Adrenal gland (tissue), 12 donors: ENCODE results near the gene MGAT5. TPM values are rescaled to one million over a fixed set of nuclear protein-coding genes. Genes with fewer than 3 reads are reported as not detected.

Experiments used
- DNase-seq, 7 donors: peaks; one replicate each; pipeline ENCODE4 v3.0.0-alpha.2; 2019 to 2020
- H3K27ac ChIP-seq, 5 donors: fragments of 200-600 bp; sonication (generic) in 4 of 5; 1 replicate in 3 of 5; 2 replicates in 2 of 5; pipeline versions ENCODE4 v1.5.1 to v1.8.0; 2016 to 2020; ENCODE audit warnings: mild to moderate bottlenecking in 1 of 5
- H3K27me3 ChIP-seq: fragments of 200-600 bp; 2 replicates; pipeline ENCODE4 v1.8.0; 2021
- H3K36me3 ChIP-seq, 2 donors: fragments of 200-600 bp; replicated peaks in 1 of 2; 1 replicate in 1 of 2; 2 replicates in 1 of 2; pipeline versions ENCODE4 v1.5.1 to v1.8.0; 2018 to 2022
- H3K4me1 ChIP-seq, 2 donors: fragments of 200-600 bp; replicated peaks in 1 of 2; 1 replicate in 1 of 2; 2 replicates in 1 of 2; pipeline versions ENCODE4 v1.5.1 to v1.8.0; 2018 to 2021
- H3K4me3 ChIP-seq, 4 donors: fragments of 200-600 bp; sonication (generic) in 3 of 4; one replicate each; pipeline ENCODE4 v1.5.1; 2016 to 2018
- H3K9me3 ChIP-seq, 3 donors: fragments of 200-600 bp; sonication (generic) in 1 of 3; replicated peaks in 1 of 3; 1 replicate in 2 of 3; 2 replicates in 1 of 3; pipeline versions ENCODE4 v1.5.1 to v1.8.0; 2016 to 2021
- POLR2A ChIP-seq, 2 donors: fragments of 450-650 bp; IDR thresholded peaks; one replicate each; pipeline ENCODE4 v1.6.1; 2017; ENCODE audit warnings: antibody characterized with exemption in 2 of 2, mild to moderate bottlenecking in 2 of 2, moderate library complexity in 1 of 2
- WGBS, 4 donors: extraction: QIAGEN DNeasy Blood & Tissue Kit in 2 of 4; methylation state at CpG; one replicate each; pipeline versions ENCODE4 v1.1.5 to v1.1.7; 2013 to 2017; 5-methylcytosine and 5-hydroxymethylcytosine counted together
- intact Hi-C, 2 donors: fragments of 100-400 bp; cut with DNase I; formaldehyde crosslinking; loops; one replicate each; pipeline versions ENCODE4 v1.14.1 to v1.15.0; 2022 to 2023
- polyA plus RNA-seq, 3 donors: library from polyadenylated mRNA; stranded (reverse); fragments of 200-250 nt in 2 of 3; fragments of 350-450 nt in 1 of 3; fragmentation: Illumina TruSeq in 1 of 3; extraction: RNeasy Lipid Tissue Mini Kit (QIAGEN cat#74804) in 1 of 3; gene quantifications; one replicate each; pipeline ENCODE4 v1.2.3, GENCODE V29; 2013 to 2014
- total RNA-seq, 9 donors: library from RNA; depleted of rRNA in 4 of 9; stranded (reverse); fragments of >200 nt in 4 of 9; fragments of 120-200 nt in 1 of 9; fragmentation: NEBNext Ultra II Directional in 1 of 9; extraction: Animal tissue kit (Norgen Biotek cat#: 25700) in 1 of 9; gene quantifications; one replicate each; pipeline versions ENCODE4 v1.1.0 to v1.2.4, GENCODE V29; 2013 to 2023
- TF ChIP-seq, protein P1 (sequence below), 6 experiments: fragments of 450-650 bp in 4 of 6; fragments of 200-600 bp in 2 of 6; sonication (generic) in 1 of 6; IDR thresholded peaks; 1 replicate in 5 of 6; 2 replicates in 1 of 6; pipeline versions ENCODE4 v1.5.1 to v1.8.0; 2016 to 2021; ENCODE audit warnings: antibody characterized with exemption in 6 of 6, mild to moderate bottlenecking in 2 of 6, moderate library complexity in 1 of 6
- donor health status: healthy with polysubstance abuse.
- donor health status: Bipolar disorder and iron deficiency.
- donor health status: DM: yes; HTN: yes; CAD: no.
- donor health status: DM: no; HTN: no; CAD: no.
- donor health status: DM: no; HTN: no; CAD: no.
- donor health status: DM: yes; HTN: yes; CAD: no.

Gene MGAT5
- total and polyA plus RNA-seq, 12 donors, result 2.9 to 74.6 (median 41.1) TPM

DNA sequence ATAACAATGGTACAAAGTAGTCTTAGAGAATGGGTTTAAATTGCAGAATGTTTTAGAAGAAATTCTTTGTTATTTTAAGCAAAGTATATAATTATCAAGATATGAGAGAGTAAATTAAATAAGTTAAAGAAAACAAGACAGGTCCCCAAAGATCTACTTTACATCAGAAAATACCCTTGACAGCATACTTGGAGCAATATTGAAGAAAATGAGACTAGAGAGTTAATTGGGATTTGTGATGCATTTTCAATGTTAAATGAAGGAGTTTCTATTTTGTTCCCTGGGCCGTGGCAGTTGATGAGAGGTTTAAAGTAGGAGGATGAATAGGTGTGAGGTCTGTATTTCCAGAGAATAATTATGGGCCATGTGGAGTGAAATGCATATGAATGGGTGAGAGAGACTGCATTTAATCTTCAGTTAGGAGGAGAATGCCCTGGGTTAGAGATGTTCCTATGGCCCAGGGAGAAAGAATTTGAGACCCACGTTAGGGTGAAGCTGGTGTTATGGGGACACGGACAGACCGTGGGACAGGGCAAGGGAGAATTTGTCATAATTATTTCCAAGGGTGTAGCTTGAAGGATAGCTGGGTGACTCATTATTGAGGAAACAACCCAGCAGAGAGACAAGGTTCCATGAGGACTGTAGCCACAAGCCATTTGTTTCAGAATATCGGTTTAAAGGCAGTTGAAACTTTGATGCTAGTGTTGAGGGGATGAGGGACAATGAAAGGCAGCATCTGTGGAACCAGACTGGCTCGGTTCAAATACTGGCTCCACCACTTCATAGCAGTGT is 22.7 kb downstream of the MGAT5 start:
- Histone ChIP-seq H3K4me1 (peaks cover 0 to 4% of the 10 kb centered on the region in 2 donors), H3K27ac (no peak overlapping the region), H3K4me3 (no peak overlapping the region), H3K36me3 (no peaks in the 10 kb centered on the region), H3K9me3 (no peaks in the 10 kb centered on the region), H3K27me3 (no peaks in the 10 kb centered on the region)
- DNase-seq, result no peak
- WGBS, 4 donors, result 52 to 63% (median 61%) methylated on average over 6 of the region's 6 CpGs
- intact Hi-C loops, result no loop called here
- no peak for TF ChIP-seq POLR2A (IDR thresholded peaks at IDR 0.05)
- TF ChIP-seq, protein P1, sequence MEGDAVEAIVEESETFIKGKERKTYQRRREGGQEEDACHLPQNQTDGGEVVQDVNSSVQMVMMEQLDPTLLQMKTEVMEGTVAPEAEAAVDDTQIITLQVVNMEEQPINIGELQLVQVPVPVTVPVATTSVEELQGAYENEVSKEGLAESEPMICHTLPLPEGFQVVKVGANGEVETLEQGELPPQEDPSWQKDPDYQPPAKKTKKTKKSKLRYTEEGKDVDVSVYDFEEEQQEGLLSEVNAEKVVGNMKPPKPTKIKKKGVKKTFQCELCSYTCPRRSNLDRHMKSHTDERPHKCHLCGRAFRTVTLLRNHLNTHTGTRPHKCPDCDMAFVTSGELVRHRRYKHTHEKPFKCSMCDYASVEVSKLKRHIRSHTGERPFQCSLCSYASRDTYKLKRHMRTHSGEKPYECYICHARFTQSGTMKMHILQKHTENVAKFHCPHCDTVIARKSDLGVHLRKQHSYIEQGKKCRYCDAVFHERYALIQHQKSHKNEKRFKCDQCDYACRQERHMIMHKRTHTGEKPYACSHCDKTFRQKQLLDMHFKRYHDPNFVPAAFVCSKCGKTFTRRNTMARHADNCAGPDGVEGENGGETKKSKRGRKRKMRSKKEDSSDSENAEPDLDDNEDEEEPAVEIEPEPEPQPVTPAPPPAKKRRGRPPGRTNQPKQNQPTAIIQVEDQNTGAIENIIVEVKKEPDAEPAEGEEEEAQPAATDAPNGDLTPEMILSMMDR (IDR thresholded peaks at IDR 0.05), result no peak

DNA sequence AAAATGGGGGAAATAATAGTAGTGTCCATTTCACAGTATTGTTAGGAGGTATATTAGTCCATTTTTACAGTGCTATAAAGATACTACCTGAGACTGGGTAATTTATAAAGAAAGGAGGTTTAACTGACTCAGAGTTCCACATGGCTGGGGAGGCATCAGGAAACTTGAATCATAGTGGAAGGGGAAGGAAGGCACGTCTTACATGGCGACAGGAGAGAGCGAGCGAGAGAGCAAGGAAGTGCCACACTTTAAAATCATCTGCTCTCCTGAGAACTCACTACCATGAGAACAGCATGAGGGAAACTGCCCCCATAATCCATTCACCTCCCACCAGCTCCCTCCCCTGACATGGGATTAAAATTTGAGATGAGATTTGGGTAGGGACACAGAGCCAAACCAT is 23.4 kb downstream of the MGAT5 start:
- intact Hi-C loops, result no loop called here
- no peak overlapping the region for H3K27ac ChIP-seq
- H3K36me3 ChIP-seq, result no peaks in the 10 kb centered on the region
- WGBS, 4 donors, result 82 to 97% (median 88%) methylated on average over 4 of the region's 4 CpGs
- TF ChIP-seq, protein P1 (IDR thresholded peaks at IDR 0.05), result no peak
- H3K27me3 ChIP-seq, result no peaks in the 10 kb centered on the region
- H3K9me3 ChIP-seq, result no peaks in the 10 kb centered on the region
- H3K4me1 ChIP-seq, result peaks cover 0 to 4% of the 10 kb centered on the region in 2 donors
- no peak overlapping the region for H3K4me3 ChIP-seq
- no peak for DNase-seq

DNA sequence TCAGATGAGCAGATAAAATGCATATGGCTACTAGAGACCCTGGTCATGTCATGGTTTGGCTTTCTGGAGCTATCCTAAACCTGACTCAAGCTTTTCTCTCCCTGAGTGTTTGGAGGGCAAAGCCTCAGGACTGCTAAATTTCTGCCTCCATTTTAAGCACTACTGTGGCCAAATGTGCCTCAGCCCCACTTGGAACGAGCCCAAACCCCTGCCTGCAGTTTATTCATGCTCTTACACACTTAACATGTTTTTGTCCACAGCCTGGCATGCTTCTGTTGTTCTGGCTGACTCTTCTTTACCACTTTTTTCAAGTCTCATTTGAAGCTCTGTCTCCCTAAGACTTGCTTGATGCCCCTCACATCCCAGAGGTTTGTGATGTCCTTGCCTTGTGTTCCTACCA is 24.7 kb downstream of the MGAT5 start:
- no peaks in the 10 kb centered on the region for H3K36me3 ChIP-seq
- intact Hi-C loops, result no loop called here
- no peaks in the 10 kb centered on the region for H3K27me3 ChIP-seq
- H3K9me3 ChIP-seq, result no peaks in the 10 kb centered on the region
- no peak overlapping the region for H3K27ac ChIP-seq
- H3K4me1 ChIP-seq, result peaks cover 0 to 4% of the 10 kb centered on the region in 2 donors
- H3K4me3 ChIP-seq, result no peak overlapping the region
- no peak for DNase-seq
- TF ChIP-seq, protein P1 (IDR thresholded peaks at IDR 0.05), result no peak
- TF ChIP-seq POLR2A (IDR thresholded peaks at IDR 0.05), result no peak
- 69 to 92% (median 87%) methylated on average over 1 of the region's 1 CpG for WGBS, 4 donors

DNA sequence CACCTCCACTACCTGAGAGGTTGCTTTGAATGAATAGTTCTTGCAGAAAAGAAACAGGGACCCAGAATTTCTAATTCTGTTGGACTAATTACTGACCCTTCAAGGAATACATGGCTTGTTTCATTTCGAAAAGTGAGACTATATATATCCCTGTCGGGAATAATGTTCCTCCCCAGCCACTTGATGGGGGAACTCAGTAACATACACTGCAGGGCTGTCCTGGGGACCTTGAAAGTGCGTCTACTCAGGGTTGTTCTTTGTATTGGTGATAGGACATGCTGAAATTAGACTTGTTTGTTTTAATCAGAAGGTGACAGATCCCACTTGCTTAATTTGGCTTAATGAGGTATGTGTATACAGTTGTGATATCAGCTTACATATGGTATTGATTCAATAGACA is 25.5 kb downstream of the MGAT5 start:
- intact Hi-C loops, result no loop called here
- Histone ChIP-seq H3K36me3 (no peaks in the 10 kb centered on the region), H3K9me3 (no peaks in the 10 kb centered on the region), H3K4me1 (peaks cover 0 to 4% of the 10 kb centered on the region in 2 donors), H3K4me3 (no peak overlapping the region), H3K27me3 (no peaks in the 10 kb centered on the region), H3K27ac (no peak overlapping the region)
- no peak for TF ChIP-seq POLR2A (IDR thresholded peaks at IDR 0.05)
- TF ChIP-seq, protein P1 (IDR thresholded peaks at IDR 0.05), result no peak
- no peak for DNase-seq
- WGBS, 4 donors, result 73 to 90% (median 84%) methylated on average over 3 of the region's 3 CpGs
